NT2/D1 (cell line): ENCODE results near the gene PTPRK.

ENCODE experiments used
- SUZ12 ChIP-seq: IDR thresholded peaks from 2 replicates; pipeline ENCODE4 v1.6.1; 2011; ENCODE audit not compliant: insufficient read length, insufficient read depth; ENCODE audit errors: extremely low read depth
- YY1 ChIP-seq: IDR thresholded peaks from 2 replicates; pipeline ENCODE4 v1.6.1; 2011; ENCODE audit not compliant: insufficient read length, insufficient read depth
- ZNF274 ChIP-seq: IDR thresholded peaks from 2 replicates; pipeline ENCODE4 v1.6.1; 2011; ENCODE audit warnings: mild to moderate bottlenecking, low read depth, low read length

DNA sequence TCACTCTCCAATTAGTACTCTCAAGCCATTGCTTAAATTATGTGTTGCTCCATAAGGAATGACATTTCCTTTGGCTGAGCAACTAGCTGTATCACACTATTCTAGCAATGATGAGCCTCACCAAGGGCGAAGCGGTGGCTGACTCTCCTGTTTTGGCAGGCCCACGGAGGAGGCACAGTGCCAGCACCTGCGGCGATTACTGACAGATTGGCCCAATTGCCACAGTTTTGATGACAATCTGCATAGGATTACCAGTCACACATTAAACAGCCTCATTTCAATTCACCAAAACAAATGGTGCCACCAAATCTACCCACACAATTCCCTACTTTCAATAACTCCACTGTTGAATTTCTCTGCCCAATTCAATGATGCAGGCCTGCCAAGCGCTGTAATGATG, 286.9 kb downstream of the PTPRK start:
- TF ChIP-seq YY1 (no peak), ZNF274 (no peak), SUZ12 (no peak)
